Measurements from ENCODE around the gene NTM.

The NTM gene

DNA sequence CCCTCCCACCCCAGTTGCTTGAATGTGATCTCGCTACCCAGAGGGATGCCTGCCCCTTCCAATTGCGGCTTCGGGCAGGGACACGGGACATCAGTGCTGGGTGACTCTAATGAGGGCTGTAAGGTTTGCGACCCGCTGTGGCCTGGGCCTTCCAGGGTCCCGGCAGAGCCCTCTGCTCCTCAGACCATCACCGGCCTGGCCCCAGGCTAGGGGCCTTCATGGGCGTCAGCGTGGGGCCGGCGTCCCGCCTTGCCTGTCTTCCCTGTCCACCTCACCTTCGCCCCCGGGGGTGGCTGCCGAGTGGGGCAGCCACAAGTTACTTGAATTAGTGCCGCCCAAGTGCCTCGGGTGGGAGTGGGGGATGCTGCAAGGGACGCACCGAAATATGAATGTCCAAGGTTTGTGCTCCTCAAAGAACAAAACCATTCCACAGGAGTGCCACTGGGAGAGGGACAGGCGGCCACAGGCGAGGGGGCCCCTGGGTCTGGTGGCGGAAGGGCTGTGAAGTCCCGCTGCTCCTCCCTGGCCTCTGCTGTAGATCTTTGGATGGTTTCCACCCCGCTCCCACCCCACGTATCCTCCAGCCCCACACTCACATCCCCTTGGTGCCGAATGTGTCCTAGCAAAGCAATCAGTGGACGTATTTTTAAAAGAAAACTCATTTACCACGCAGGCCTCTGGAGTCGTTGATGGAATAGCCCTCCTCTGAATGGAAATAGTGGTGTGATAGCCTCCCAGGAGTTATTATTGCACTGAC, 317.1 kb downstream of the NTM start:
- FAIRE-seq, result no peak
- TF ChIP-seq, protein P1, sequence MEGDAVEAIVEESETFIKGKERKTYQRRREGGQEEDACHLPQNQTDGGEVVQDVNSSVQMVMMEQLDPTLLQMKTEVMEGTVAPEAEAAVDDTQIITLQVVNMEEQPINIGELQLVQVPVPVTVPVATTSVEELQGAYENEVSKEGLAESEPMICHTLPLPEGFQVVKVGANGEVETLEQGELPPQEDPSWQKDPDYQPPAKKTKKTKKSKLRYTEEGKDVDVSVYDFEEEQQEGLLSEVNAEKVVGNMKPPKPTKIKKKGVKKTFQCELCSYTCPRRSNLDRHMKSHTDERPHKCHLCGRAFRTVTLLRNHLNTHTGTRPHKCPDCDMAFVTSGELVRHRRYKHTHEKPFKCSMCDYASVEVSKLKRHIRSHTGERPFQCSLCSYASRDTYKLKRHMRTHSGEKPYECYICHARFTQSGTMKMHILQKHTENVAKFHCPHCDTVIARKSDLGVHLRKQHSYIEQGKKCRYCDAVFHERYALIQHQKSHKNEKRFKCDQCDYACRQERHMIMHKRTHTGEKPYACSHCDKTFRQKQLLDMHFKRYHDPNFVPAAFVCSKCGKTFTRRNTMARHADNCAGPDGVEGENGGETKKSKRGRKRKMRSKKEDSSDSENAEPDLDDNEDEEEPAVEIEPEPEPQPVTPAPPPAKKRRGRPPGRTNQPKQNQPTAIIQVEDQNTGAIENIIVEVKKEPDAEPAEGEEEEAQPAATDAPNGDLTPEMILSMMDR (IDR thresholded peaks at IDR 0.05; ENCODE audit: insufficient read depth, missing control alignments), result no peak
- DNase-seq (ENCODE audit: insufficient read length, low spot score), result no peak

DNA sequence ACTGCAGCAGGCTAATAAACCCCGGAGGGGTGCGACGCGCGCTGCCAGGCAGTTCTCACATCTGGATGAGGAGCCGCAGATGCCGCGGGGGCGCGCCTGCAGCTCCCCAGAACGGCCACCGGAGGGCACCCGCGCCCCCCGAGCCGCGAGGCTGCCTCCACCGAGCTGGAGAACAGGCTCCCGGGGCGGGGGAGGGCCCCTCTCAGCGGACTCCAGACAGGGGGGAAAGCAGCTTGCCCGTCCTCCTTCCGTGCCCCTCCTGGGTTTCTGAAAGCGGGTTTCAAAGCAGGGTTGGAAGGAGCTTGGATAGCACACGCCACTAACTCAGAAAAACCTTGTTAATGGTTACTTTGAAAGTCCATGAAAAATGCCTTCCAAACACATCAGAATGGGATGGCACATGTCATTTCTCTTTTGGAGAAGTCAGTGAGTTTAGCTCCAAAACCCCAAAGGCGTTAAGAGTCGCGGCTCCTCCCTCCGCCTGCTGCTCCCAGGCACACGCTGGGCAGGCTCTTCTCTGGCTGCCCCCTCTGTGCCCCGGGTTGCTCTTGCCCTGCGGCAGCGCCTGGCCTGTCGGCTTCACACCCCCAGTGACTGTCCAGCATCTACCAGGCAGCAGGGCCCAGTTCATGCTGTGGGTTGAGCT, 317.8 kb downstream of the NTM start:
- DNase-seq (ENCODE audit: insufficient read length, low spot score) (no peak), FAIRE-seq (no peak)
- TF ChIP-seq, protein P1 (IDR thresholded peaks at IDR 0.05; ENCODE audit: insufficient read depth, missing control alignments), result peak; percentile 53

DNA sequence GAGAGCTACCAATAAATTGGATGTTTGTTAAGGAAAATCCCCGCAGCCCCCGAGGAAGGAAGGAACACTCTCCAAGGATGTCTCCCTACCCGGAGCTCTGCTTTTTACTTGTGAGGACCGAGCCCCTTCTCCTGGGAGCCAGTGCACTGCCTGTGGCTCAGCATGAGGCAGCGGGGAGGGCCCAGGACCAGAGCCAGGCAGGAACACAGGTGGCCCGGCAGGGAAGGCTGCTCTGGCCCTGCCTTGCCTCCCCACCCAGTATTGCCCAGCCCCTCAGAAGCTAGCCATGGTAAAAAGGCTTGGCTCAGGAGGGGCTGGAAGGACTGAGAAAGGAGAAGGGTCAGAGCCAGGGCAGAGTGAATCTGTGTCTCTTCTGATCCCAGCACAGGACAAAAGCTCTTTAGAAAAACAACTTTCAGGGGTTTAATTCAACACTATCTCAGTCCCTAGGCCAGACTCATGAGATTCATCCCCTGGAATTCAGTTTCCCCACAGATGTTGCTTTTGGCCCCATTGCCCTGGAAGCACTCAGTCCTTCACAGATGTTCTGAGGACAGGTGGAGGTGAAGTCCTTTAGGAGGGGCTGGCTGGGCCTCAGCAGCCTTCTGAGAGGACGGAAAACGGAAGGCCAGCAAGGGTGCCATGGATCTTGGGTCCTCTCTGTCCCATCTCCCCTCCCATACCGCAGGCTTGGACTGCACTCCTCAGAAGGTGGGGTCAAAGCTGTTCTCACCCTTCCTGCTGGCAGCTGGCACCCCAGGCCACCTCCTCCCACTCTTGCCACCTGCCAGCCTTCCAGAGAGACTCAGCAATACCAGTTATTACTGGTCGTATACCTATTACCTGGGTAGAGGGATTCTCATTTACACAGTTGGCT, 318.9 kb downstream of the NTM start:
- DNase-seq (ENCODE audit: insufficient read length, low spot score), result no peak
- FAIRE-seq, result no peak
- TF ChIP-seq, protein P1 (IDR thresholded peaks at IDR 0.05; ENCODE audit: insufficient read depth, missing control alignments), result no peak

DNA sequence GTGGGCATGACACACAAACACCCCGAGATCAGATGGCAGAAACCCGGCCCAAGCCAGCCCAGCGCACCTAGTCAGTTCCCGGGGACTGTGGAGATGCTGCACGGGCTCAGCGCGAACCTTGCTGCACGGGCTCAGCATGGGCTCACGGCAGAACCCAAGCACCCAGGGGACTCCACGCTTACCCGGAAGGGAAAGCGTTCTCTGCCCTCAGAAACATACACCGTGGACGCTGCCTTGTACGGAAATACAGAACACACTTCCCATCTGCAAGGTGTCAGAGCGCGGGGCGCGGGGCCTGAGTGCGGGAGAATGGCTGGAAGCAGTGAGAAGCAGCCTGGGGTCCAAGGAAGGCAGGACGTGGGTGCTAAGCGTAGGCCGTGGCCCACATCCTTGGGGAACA, 319.9 kb downstream of the NTM start:
- TF ChIP-seq, protein P1 (IDR thresholded peaks at IDR 0.05; ENCODE audit: insufficient read depth, missing control alignments), result no peak
- no peak for DNase-seq (ENCODE audit: insufficient read length, low spot score)

DNA sequence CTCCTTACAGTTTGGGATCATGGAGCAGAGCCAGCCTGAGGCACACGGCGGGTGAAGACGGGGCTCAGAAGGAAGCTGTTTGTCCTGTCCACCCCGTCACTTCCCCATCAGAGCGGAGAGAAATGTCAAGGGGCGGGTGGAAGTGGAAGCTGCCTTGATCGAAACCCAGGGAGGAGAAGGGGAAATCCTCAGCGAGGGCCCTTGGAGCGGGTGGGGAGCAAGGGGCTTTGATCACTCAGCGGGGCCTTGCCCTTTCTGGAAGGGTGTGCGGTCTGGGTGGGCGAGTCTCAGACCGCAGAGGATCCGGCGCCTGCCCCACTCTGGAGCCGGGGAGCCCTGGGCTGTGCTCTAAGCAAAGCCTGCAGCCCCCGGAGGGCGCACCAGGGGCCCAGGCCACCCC, 320.4 kb downstream of the NTM start:
- DNase-seq (ENCODE audit: insufficient read length, low spot score) (no peak), FAIRE-seq (no peak)
- TF ChIP-seq, protein P1 (IDR thresholded peaks at IDR 0.05; ENCODE audit: insufficient read depth, missing control alignments), result no peak

More for the DNA sequence above, 319.9 kb downstream of the NTM start:
- no peak for FAIRE-seq

DNA sequence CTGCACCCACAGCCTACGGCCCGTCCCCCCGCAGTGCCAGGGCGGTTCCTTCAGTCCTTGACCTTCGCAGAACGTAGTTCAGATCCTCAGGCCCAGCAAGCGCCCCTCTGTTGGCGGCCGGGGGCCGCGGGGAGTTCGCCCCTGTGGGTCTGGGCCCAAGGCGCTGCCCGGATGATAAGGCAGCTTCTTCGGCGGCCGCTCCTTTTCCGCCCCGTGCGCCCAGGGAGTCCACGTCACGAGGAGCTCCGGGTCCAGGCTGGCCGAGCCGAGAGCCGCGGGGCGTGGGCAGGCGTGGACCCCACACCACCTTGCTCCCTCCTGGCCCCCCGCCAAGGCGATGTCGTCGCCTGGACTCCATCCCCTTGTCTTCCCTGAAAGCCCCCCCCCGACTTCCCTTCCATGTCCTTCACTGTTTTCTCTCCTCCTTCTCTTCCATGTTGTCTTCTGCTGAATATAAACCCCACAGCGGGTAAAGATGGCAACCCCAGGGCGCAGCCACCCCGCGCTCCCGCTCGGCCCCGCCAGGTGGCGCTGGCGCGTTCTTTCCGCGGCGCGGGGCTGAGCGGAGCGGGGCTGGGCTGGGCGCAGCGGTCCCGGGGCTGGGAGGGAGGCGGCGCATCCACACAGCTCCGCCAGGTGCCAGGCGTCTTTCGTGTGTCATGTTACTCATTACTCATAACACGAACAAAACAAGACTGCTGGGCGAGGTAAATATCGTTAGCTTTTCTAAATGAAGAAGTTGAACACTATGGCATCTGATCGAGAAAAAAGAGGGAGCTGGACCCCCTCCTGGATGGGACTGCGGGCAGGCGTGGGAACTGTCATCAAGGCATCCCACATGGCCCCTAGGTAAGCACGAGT, 321.0 kb downstream of the NTM start:
- DNase-seq (ENCODE audit: insufficient read length, low spot score) (no peak), FAIRE-seq (no peak)
- TF ChIP-seq, protein P1 (IDR thresholded peaks at IDR 0.05; ENCODE audit: insufficient read depth, missing control alignments), result peak; percentile 49
